Right ventricle myocardium superior (tissue), 1 donor: ENCODE results near the gene TXNIP. TPM values are rescaled to one million over a fixed set of nuclear protein-coding genes. Genes with fewer than 3 reads are reported as not detected.
"Not testable (repeated sequence)": the region's sequence is repeated elsewhere in the genome, so short reads cannot be mapped to it uniquely, and the experiment has no call there.

ENCODE experiments used
- ATAC-seq: fragments of 200-7000 bp; cut with Tn5 transposase; one replicate; pipeline ENCODE4 v1.9.1; 2020; ENCODE audit warnings: mild to moderate bottlenecking; ENCODE audit not compliant: poor library complexity
- DNase-seq: peaks from one replicate; pipeline ENCODE4 v3.0.0-alpha.2; 2020
- intact Hi-C: fragments of 100-400 bp; cut with DNase I; formaldehyde crosslinking; loops from one replicate; pipeline ENCODE4 v1.11.2; 2022
- long read RNA-seq: library from polyadenylated mRNA; unstranded; transcript quantifications from one replicate; pipeline ENCODE4 v2.0.0, GENCODE V29; 2021
- total RNA-seq: library from RNA; stranded (reverse); fragmentation: NEBNext Ultra II Directional; extraction: Animal tissue kit (Norgen Biotek cat#: 25700); gene quantifications from one replicate; pipeline ENCODE4 v1.2.1, GENCODE V29; 2021
- donor health status: DM: no; HTN: yes; CAD: no; lungs with severe emphysema.

Gene TXNIP
- total RNA-seq, result 980 TPM
- long read RNA-seq, transcript TXNIP-202 (2 exons, 509 nt), result minor isoform, 17 of 943 reads
- long read RNA-seq, transcript TXNIP-204 (8 exons, 2,926 nt), result major isoform, 785 of 943 reads
- long read RNA-seq, partial matches to known transcripts, result 117 of 943 reads
- long read RNA-seq, other reads (novel, unspliced or antisense), result 22 of 943 reads

- intact Hi-C loops, result no loop called here
- DNase-seq (peak; percentile 100), ATAC-seq (peak; percentile 71)
Measured at GRCh38 chr1:145996433-145997015, at the start of gene TXNIP. Gene TXNIP (minus strand): TSS chr1:145996579. CDS start chr1:145996266, 313 bp downstream.

GRCh38 chr1:146039844-146040194 lies 43.4 kb upstream of the TXNIP start:
- intact Hi-C loops, result no loop called here
- no peak for ATAC-seq

GRCh38 chr1:146036965-146037646 lies 40.7 kb upstream of the TXNIP start:
- peak; percentile 75 for ATAC-seq
- intact Hi-C loops, result no loop called here
- peak; percentile 85 for DNase-seq

More at GRCh38 chr1:146039844-146040194, 43.4 kb upstream of the TXNIP start:
- no peak for DNase-seq

GRCh38 chr1:146036241-146036964 lies 40.0 kb upstream of the TXNIP start:
- no peak for DNase-seq
- intact Hi-C loops, result no loop called here
- ATAC-seq, result no peak

GRCh38 chr1:146035048-146035423 lies 38.7 kb upstream of the TXNIP start:
- DNase-seq (no peak), ATAC-seq (no peak)
- intact Hi-C loops, result no loop called here

- ATAC-seq (no peak), DNase-seq (no peak)
- intact Hi-C loops, result no loop called here
Measured at GRCh38 chr1:146032631-146033219, 36.3 kb upstream of the TXNIP start.

- DNase-seq, result no peak
- intact Hi-C loops, result no loop called here
- ATAC-seq, result no peak
Measured at GRCh38 chr1:146031476-146031875, 35.1 kb upstream of the TXNIP start.

- ATAC-seq (peak; percentile 42), DNase-seq (no peak)
- intact Hi-C loops, result no loop called here
Measured at GRCh38 chr1:146029117-146029516, 32.7 kb upstream of the TXNIP start.

GRCh38 chr1:146026650-146027049 lies 30.3 kb upstream of the TXNIP start:
- intact Hi-C loops, ATAC-seq, DNase-seq: not testable (repeated sequence)

- DNase-seq, intact Hi-C loops, ATAC-seq: not testable (repeated sequence)
Measured at GRCh38 chr1:146025787-146026495, 29.6 kb upstream of the TXNIP start.

GRCh38 chr1:146022403-146023127 lies 26.2 kb upstream of the TXNIP start:
- ATAC-seq (no peak), DNase-seq (no peak)
- intact Hi-C loops, result no loop called here

- ATAC-seq (peak; percentile 72), DNase-seq (no peak)
- intact Hi-C loops, result no loop called here
Measured at GRCh38 chr1:146021622-146022402, 25.4 kb upstream of the TXNIP start, which contains the start of gene HJV. Gene HJV (minus strand): TSS chr1:146021735. CDS start chr1:146020231, 1,504 bp downstream.

GRCh38 chr1:146021050-146021445 lies 24.7 kb upstream of the TXNIP start:
- intact Hi-C loops, result no loop called here
- ATAC-seq, result peak; percentile 45
- DNase-seq, result no peak

GRCh38 chr1:146020058-146021049 lies 24.0 kb upstream of the TXNIP start:
- ATAC-seq (no peak), DNase-seq (no peak)
- intact Hi-C loops, result no loop called here

GRCh38 chr1:146019231-146020057 lies 23.1 kb upstream of the TXNIP start:
- ATAC-seq, result peak; percentile 6
- intact Hi-C loops, result no loop called here
- DNase-seq, result no peak
